ENCODE measurements around the gene TUBA4B.

The TUBA4B gene

DNA sequence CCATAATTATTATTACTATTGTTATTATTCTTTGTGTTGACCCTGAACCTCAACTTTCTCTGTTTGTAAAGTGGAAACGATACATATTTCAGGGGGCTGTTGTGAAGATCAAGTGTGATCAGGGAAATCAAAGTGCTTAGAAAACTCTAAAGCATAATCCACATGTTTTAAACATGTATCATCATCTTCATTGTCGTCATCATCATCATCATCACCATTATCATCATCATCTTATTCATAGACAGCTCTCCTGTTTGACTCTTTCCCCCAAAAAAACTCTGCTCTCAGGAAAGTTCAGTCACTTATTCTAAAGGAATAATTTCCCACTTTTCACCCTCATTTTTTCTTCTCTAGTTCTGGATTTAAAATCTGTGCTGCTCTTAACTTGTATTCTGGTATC, 51.2 kb downstream of the TUBA4B start:
- TF ChIP-seq, protein P1, sequence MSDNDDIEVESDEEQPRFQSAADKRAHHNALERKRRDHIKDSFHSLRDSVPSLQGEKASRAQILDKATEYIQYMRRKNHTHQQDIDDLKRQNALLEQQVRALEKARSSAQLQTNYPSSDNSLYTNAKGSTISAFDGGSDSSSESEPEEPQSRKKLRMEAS (IDR thresholded peaks at IDR 0.05), result no peak
- no peak for TF ChIP-seq TEAD4 (IDR thresholded peaks at IDR 0.05)
- no peak for TF ChIP-seq NFIC (IDR thresholded peaks at IDR 0.05)
- TF ChIP-seq EP300 (IDR thresholded peaks at IDR 0.05; ENCODE audit: borderline replicate concordance), result no peak
- no peak for TF ChIP-seq ZBTB7A (IDR thresholded peaks at IDR 0.05; ENCODE audit: low read depth)
- TF ChIP-seq, protein P2, sequence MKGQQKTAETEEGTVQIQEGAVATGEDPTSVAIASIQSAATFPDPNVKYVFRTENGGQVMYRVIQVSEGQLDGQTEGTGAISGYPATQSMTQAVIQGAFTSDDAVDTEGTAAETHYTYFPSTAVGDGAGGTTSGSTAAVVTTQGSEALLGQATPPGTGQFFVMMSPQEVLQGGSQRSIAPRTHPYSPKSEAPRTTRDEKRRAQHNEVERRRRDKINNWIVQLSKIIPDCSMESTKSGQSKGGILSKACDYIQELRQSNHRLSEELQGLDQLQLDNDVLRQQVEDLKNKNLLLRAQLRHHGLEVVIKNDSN (IDR thresholded peaks at IDR 0.05), result no peak
- TF ChIP-seq TCF12 (IDR thresholded peaks at IDR 0.05; ENCODE audit: low read depth), result no peak
- TF ChIP-seq FOXM1 (IDR thresholded peaks at IDR 0.05; ENCODE audit: borderline replicate concordance, low read depth), result no peak
- TF ChIP-seq CREB1 (IDR thresholded peaks at IDR 0.05; ENCODE audit: low read depth), result no peak
- TF ChIP-seq EGR1 (IDR thresholded peaks at IDR 0.05), result no peak
- no peak for TF ChIP-seq CEBPB (IDR thresholded peaks at IDR 0.05)
- no peak for TF ChIP-seq RAD21 (IDR thresholded peaks at IDR 0.05; ENCODE audit: low read depth)
- no peak for TF ChIP-seq TAF1 (IDR thresholded peaks at IDR 0.05; ENCODE audit: low read depth)
- no peak for TF ChIP-seq YY1 (IDR thresholded peaks at IDR 0.05; ENCODE audit: low read depth)
- TF ChIP-seq, protein P3, sequence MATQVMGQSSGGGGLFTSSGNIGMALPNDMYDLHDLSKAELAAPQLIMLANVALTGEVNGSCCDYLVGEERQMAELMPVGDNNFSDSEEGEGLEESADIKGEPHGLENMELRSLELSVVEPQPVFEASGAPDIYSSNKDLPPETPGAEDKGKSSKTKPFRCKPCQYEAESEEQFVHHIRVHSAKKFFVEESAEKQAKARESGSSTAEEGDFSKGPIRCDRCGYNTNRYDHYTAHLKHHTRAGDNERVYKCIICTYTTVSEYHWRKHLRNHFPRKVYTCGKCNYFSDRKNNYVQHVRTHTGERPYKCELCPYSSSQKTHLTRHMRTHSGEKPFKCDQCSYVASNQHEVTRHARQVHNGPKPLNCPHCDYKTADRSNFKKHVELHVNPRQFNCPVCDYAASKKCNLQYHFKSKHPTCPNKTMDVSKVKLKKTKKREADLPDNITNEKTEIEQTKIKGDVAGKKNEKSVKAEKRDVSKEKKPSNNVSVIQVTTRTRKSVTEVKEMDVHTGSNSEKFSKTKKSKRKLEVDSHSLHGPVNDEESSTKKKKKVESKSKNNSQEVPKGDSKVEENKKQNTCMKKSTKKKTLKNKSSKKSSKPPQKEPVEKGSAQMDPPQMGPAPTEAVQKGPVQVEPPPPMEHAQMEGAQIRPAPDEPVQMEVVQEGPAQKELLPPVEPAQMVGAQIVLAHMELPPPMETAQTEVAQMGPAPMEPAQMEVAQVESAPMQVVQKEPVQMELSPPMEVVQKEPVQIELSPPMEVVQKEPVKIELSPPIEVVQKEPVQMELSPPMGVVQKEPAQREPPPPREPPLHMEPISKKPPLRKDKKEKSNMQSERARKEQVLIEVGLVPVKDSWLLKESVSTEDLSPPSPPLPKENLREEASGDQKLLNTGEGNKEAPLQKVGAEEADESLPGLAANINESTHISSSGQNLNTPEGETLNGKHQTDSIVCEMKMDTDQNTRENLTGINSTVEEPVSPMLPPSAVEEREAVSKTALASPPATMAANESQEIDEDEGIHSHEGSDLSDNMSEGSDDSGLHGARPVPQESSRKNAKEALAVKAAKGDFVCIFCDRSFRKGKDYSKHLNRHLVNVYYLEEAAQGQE (IDR thresholded peaks at IDR 0.05; ENCODE audit: low read depth), result no peak

- TF ChIP-seq, protein P2 (IDR thresholded peaks at IDR 0.05), result no peak
- TF ChIP-seq FOXM1 (IDR thresholded peaks at IDR 0.05; ENCODE audit: borderline replicate concordance, low read depth) (no peak), CREB1 (IDR thresholded peaks at IDR 0.05; ENCODE audit: low read depth) (no peak), EP300 (IDR thresholded peaks at IDR 0.05; ENCODE audit: borderline replicate concordance) (no peak)
- TF ChIP-seq, protein P1 (IDR thresholded peaks at IDR 0.05), result no peak
Observed at GRCh38 chr2:219306047-219306446, 53.0 kb downstream of the TUBA4B start.

DNA sequence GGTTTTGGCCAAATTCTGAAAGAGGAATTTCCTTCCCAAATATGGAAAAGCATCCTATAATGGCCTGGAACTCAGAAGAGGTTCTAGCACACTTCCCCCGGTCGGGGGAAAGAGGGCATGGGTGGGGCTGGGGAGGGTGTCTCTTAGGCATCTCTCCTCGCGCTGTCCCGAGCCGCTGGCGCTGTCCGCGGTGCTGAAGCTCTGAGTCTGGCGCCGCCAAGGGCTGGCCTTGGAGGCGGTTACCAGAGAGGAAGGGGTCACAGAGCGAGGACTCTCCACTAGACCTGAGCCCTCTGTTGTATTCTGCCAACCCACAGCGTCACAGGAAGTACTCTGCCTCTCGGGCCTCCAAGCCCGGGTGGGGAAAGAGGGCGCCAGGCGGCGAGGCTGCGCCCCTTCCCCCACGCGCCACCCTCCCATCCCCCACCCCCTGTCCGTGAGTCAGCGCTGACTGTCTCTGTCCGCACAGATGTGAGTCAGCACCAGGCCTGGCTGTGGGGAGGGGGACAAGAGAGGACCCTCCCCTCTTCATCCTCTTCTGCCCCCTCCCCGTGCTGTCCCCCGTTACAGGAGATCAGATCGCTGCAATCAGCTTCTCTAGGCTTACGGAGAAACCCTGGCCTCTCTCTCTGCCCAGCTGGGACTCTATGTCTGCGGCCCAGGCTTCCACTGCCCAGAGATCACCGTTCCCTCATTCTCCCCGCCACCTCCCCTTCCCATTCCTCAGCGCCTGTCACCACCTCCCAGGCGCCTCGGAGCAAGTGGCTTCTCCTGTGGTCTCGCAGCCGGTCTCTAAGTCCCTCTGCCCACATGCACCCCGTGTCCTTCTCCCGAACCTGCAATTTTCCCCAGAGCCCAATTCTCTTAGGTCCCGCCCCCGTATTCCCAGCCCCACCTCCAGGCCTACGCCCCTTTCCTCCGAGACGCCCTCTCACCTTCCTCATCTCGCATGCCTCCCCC, 55.4 kb downstream of the TUBA4B start:
- TF ChIP-seq ZBTB7A (IDR thresholded peaks at IDR 0.05; ENCODE audit: low read depth), result peak; percentile 46; the same call in 1 of the 2 replicates
- no peak for TF ChIP-seq EP300 (IDR thresholded peaks at IDR 0.05; ENCODE audit: borderline replicate concordance)
- TF ChIP-seq CEBPB (IDR thresholded peaks at IDR 0.05), result no peak
- TF ChIP-seq NFIC (IDR thresholded peaks at IDR 0.05), result peak; percentile 17; the same call in 1 of the 2 replicates
- TF ChIP-seq, protein P1 (IDR thresholded peaks at IDR 0.05), result 0 out of 2 replicates have a peak, but pooled peaks have one; percentile 31
- TF ChIP-seq, protein P3 (IDR thresholded peaks at IDR 0.05; ENCODE audit: low read depth), result peak; percentile 99

DNA sequence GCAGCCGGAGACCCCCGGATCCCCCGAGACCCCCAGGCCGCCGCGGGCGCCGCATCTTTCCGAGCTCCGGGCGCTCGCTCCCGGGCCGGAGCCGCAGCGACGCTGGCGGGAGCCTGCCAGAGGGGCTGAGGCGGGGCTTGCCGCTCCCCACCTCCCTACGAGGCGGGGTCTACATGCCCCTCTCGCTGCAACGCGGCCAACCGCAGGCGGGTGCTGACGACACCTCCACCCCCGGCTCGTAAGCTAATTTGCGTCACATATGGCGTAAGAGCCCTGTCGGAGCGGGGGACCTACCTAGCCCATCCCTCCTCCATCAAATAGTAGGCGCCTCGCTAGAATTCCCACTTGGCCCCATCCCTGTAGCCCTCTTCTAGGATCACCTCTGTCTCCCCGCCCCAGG, 56.2 kb downstream of the TUBA4B start, which contains the start of gene PTPRN:
Gene PTPRN (minus strand): TSS at position 124 of the 400 bp plus-strand sequence. CDS start 69 bp downstream, at position 55.
- TF ChIP-seq EGR1 (IDR thresholded peaks at IDR 0.05), result no peak
- TF ChIP-seq EP300 (IDR thresholded peaks at IDR 0.05; ENCODE audit: borderline replicate concordance), result no peak
- TF ChIP-seq, protein P1 (IDR thresholded peaks at IDR 0.05), result no peak
- no peak for TF ChIP-seq TCF12 (IDR thresholded peaks at IDR 0.05; ENCODE audit: low read depth)

GRCh38 chr2:219314804-219315468, 61.9 kb downstream of the TUBA4B start:
- TF ChIP-seq RAD21 (IDR thresholded peaks at IDR 0.05; ENCODE audit: low read depth) (no peak), EP300 (IDR thresholded peaks at IDR 0.05; ENCODE audit: borderline replicate concordance) (no peak), TCF12 (IDR thresholded peaks at IDR 0.05; ENCODE audit: low read depth) (no peak), EGR1 (IDR thresholded peaks at IDR 0.05) (no peak), ZBTB7A (IDR thresholded peaks at IDR 0.05; ENCODE audit: low read depth) (no peak), YY1 (IDR thresholded peaks at IDR 0.05; ENCODE audit: low read depth) (no peak)
- TF ChIP-seq, protein P2 (IDR thresholded peaks at IDR 0.05), result no peak

All from Ishikawa (cell line).